ENCODE data around the gene TLE3. TPM values are rescaled to one million over a fixed set of nuclear protein-coding genes. Genes with fewer than 3 reads are reported as not detected.
A peak's percentile ranks its signal among the peaks of the same experiment; 100 is the strongest.

TLE3 gene
- total and polyA plus RNA-seq, 2 of the 13 experiments (the other 11 are each of a cell fraction or from before 2014, with no cell fraction given) = 11.9 to 13.8 TPM

DNA sequence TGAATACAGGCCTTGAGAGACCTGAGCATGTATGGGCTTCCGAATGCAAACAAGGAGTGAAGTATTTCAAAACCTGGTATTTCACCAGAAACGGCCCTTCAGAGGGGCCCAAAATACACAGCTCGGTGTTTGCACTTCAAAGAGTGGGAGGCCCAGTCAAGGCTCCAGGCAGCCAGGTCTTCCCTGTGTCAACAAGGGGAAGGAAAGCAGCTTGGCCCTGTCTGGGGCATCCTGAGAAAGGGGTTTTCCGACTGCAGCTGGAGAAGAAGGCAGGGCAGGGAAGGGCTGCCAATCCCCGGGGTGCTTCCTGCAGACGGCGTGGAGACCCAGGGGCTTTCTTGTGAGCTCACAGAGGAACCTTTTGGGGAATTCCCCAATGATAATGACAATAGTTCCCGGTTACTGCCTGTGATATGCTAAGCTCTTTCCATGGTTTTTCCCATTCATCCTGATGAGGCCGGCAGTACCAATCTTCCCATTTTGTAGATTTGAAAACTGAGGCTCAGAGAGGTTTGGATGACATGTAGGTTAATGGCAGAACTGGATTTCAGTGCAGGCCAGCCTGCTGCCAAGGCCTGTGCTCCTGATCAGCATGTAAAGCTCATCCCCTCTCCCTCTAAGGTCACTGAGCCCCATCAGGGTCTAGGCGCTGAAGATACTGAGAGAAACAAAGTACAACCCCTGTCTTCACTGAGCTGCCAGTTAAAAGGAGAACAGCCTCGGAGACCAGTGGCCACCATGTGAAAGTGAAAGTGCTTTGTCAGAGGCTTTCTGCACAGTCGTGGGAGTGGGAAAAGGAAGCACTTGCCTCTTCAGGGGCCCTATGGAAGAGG, 43.0 kb upstream of the TLE3 start (continued):
- TF ChIP-seq, protein P1, sequence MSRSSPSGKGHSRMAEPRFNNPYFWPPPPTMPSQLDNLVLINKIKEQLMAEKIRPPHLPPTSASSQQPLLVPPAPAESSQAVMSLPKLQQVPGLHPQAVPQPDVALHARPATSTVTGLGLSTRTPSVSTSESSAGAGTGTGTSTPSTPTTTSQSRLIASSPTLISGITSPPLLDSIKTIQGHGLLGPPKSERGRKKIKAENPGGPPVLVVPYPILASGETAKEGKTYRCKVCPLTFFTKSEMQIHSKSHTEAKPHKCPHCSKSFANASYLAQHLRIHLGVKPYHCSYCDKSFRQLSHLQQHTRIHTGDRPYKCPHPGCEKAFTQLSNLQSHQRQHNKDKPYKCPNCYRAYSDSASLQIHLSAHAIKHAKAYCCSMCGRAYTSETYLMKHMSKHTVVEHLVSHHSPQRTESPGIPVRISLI (CRISPR knock-in tag; IDR thresholded peaks at IDR 0.05; ENCODE audit: borderline replicate concordance) = peak; percentile 73; the same call in 1 of the 2 replicates
- TF ChIP-seq FOXA1 (IDR thresholded peaks at IDR 0.05) = peak; percentile 94
- peak; percentile 100 for TF ChIP-seq FOXA1 (CRISPR knock-in tag; IDR thresholded peaks at IDR 0.05)
- TF ChIP-seq ZFP62 (CRISPR knock-in tag; IDR thresholded peaks at IDR 0.05) = no peak
- TF ChIP-seq, protein P2, sequence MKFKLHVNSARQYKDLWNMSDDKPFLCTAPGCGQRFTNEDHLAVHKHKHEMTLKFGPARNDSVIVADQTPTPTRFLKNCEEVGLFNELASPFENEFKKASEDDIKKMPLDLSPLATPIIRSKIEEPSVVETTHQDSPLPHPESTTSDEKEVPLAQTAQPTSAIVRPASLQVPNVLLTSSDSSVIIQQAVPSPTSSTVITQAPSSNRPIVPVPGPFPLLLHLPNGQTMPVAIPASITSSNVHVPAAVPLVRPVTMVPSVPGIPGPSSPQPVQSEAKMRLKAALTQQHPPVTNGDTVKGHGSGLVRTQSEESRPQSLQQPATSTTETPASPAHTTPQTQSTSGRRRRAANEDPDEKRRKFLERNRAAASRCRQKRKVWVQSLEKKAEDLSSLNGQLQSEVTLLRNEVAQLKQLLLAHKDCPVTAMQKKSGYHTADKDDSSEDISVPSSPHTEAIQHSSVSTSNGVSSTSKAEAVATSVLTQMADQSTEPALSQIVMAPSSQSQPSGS (CRISPR knock-in tag; IDR thresholded peaks at IDR 0.05) = peak; percentile 93
- peak; percentile 90 for TF ChIP-seq ZNF12 (CRISPR knock-in tag; IDR thresholded peaks at IDR 0.05)
- peak; percentile 46 for TF ChIP-seq PHF5A (CRISPR knock-in tag; IDR thresholded peaks at IDR 0.05; ENCODE audit: low read depth, unreplicated experiment)
- TF ChIP-seq RBM39 (IDR thresholded peaks at IDR 0.05; ENCODE audit: low read depth, low read length, poor library complexity, severe bottlenecking) = no peak
- TF ChIP-seq HNF4G (IDR thresholded peaks at IDR 0.05; ENCODE audit: borderline replicate concordance, low read depth, low read length) = peak; percentile 80
- 0 out of 2 replicates have a peak, but pooled peaks have one; percentile 69 for TF ChIP-seq HNF4G (CRISPR knock-in tag; IDR thresholded peaks at IDR 0.05; ENCODE audit: borderline replicate concordance, low read depth)
- TF ChIP-seq TBP (CRISPR knock-in tag; IDR thresholded peaks at IDR 0.05) = no peak
- TF ChIP-seq GPN1 (CRISPR knock-in tag; IDR thresholded peaks at IDR 0.05; ENCODE audit: borderline replicate concordance) = no peak
- TF ChIP-seq, protein P3, sequence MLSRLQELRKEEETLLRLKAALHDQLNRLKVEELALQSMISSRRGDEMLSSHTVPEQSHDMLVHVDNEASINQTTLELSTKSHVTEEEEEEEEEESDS (CRISPR knock-in tag; IDR thresholded peaks at IDR 0.05; ENCODE audit: borderline replicate concordance) = peak; percentile 94
- TF ChIP-seq ZNF468 (CRISPR knock-in tag; IDR thresholded peaks at IDR 0.05) = no peak
- TF ChIP-seq MYC (CRISPR knock-in tag; IDR thresholded peaks at IDR 0.05; ENCODE audit: borderline replicate concordance) = peak; percentile 82; the same call in 1 of the 2 replicates
- 0 out of 2 replicates have a peak, but pooled peaks have one; percentile 32 for TF ChIP-seq ZNF441 (CRISPR knock-in tag; IDR thresholded peaks at IDR 0.05; ENCODE audit: borderline replicate concordance)
- 0 out of 2 replicates have a peak, but pooled peaks have one; percentile 72 for TF ChIP-seq NFATC3 (CRISPR knock-in tag; IDR thresholded peaks at IDR 0.05)
- TF ChIP-seq, protein P4, sequence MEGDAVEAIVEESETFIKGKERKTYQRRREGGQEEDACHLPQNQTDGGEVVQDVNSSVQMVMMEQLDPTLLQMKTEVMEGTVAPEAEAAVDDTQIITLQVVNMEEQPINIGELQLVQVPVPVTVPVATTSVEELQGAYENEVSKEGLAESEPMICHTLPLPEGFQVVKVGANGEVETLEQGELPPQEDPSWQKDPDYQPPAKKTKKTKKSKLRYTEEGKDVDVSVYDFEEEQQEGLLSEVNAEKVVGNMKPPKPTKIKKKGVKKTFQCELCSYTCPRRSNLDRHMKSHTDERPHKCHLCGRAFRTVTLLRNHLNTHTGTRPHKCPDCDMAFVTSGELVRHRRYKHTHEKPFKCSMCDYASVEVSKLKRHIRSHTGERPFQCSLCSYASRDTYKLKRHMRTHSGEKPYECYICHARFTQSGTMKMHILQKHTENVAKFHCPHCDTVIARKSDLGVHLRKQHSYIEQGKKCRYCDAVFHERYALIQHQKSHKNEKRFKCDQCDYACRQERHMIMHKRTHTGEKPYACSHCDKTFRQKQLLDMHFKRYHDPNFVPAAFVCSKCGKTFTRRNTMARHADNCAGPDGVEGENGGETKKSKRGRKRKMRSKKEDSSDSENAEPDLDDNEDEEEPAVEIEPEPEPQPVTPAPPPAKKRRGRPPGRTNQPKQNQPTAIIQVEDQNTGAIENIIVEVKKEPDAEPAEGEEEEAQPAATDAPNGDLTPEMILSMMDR (CRISPR knock-in tag; IDR thresholded peaks at IDR 0.05) = no peak
- no peak for TF ChIP-seq PAF1 (CRISPR knock-in tag; IDR thresholded peaks at IDR 0.05)
- TF ChIP-seq POGZ (CRISPR knock-in tag; IDR thresholded peaks at IDR 0.05) = peak; percentile 84
- TF ChIP-seq ZNF138 (CRISPR knock-in tag; IDR thresholded peaks at IDR 0.05; ENCODE audit: low read depth) = no peak
- 0 out of 2 replicates have a peak, but pooled peaks have one; percentile 12 for TF ChIP-seq CBX2 (IDR thresholded peaks at IDR 0.05; ENCODE audit: low read depth, low read length)
- TF ChIP-seq CBX2 (CRISPR knock-in tag; IDR thresholded peaks at IDR 0.05; ENCODE audit: low read depth) = peak; percentile 97; the same call in 1 of the 2 replicates
- TF ChIP-seq, protein P5, sequence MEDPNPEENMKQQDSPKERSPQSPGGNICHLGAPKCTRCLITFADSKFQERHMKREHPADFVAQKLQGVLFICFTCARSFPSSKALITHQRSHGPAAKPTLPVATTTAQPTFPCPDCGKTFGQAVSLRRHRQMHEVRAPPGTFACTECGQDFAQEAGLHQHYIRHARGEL (CRISPR knock-in tag; IDR thresholded peaks at IDR 0.05) = 0 out of 2 replicates have a peak, but pooled peaks have one; percentile 32
- no peak for TF ChIP-seq ZBTB42 (CRISPR knock-in tag; IDR thresholded peaks at IDR 0.05)
- TF ChIP-seq SNRNP70 (IDR thresholded peaks at IDR 0.05; ENCODE audit: low read depth, low read length) = no peak
